Measurements from ENCODE around the gene PHACTR1. TPM values are rescaled to one million over a fixed set of nuclear protein-coding genes. Genes with fewer than 3 reads are reported as not detected.

Gene PHACTR1
- total and polyA plus RNA-seq, 4 experiments from 2014 or later: 0.03 to 0.44 (median 0.42) TPM

- Mint-ChIP-seq H3K27me3 (peaks cover 18 to 26% of the 10 kb centered on the region in 2 donors), H3K4me1 (no peaks in the 10 kb centered on the region), H3K36me3 (no peaks in the 10 kb centered on the region), H3K9me3 (peaks cover 0 to 2% (median 0%) of the 10 kb centered on the region in 8 donors), H3K27ac (no peak overlapping the region), H3K4me3 (no peak overlapping the region)
- Histone ChIP-seq H3K27me3 (ENCODE audit: insufficient read depth, low read length) (peaks cover 5% of the 10 kb centered on the region), H3K27ac (ENCODE audit: low read depth, low read length) (no peak overlapping the region), H3K4me3 (ENCODE audit: low read length in 2 of 2) (no peak overlapping the region), H3K4me1 (ENCODE audit: insufficient read depth, low read length) (no peaks in the 10 kb centered on the region), H3K9me3 (ENCODE audit: control insufficient read depth in 1 of 2, low read length in 2 of 2) (no peaks in the 10 kb centered on the region), H3K36me3 (ENCODE audit: insufficient read depth, low read length) (no peaks in the 10 kb centered on the region)
- ChIA-PET POLR2A (ENCODE audit: partially characterized antibody) (no interaction called here), CTCF (ENCODE audit: partially characterized antibody) (interaction anchor here (1.4 kb wide), 1 partner anchor 12 kb away, joined by 4 read pairs; no protein-coding TSS in a partner anchor)
- intact Hi-C loops (cut with micrococcal nuclease): no loop called here
- no peak for DNase-seq
Measured at GRCh38 chr6:12899046-12899833, 182.7 kb downstream of the PHACTR1 start.

DNA sequence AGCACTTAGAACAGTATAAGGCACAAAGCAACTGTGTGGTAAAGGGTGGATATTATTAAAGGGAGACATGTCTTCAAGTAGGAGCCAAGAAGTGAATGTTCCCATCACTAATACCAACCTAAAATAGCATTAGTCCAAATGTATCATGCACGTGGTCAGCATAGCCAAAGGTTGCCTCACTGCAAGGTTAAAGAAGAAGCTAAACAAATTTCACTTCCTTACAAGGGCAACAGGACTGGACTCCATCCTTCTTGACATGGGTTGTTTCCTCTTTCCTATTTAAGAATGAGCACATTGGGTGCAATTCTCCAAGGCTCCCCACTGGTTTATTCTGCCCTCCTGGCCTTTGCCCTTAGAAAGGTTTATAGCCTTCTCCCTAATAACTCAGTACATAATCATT, 186.7 kb downstream of the PHACTR1 start:
- H3K4me1 Mint-ChIP-seq: no peaks in the 10 kb centered on the region
- H3K36me3 ChIP-seq (ENCODE audit: insufficient read depth, low read length): no peaks in the 10 kb centered on the region
- intact Hi-C loops (cut with micrococcal nuclease): no loop called here
- H3K27me3 ChIP-seq (ENCODE audit: insufficient read depth, low read length): no peaks in the 10 kb centered on the region
- no peak overlapping the region for H3K27ac ChIP-seq (ENCODE audit: low read depth, low read length)
- H3K4me3 Mint-ChIP-seq: no peak overlapping the region
- ChIA-PET POLR2A (ENCODE audit: partially characterized antibody) (no interaction called here), CTCF (ENCODE audit: partially characterized antibody) (interaction anchor here (0.9 to 1.5 kb wide), 2 partner anchors 10 to 436 kb away, joined by 3 read pairs; no protein-coding TSS in a partner anchor)
- no peak overlapping the region for H3K4me3 ChIP-seq (ENCODE audit: low read length in 2 of 2)
- H3K36me3 Mint-ChIP-seq: no peaks in the 10 kb centered on the region
- no peak overlapping the region for H3K27ac Mint-ChIP-seq
- no peaks in the 10 kb centered on the region for H3K9me3 ChIP-seq (ENCODE audit: control insufficient read depth in 1 of 2, low read length in 2 of 2)
- DNase-seq: no peak
- peaks cover 16 to 26% of the 10 kb centered on the region in 2 donors for H3K27me3 Mint-ChIP-seq
- peaks cover 0 to 3% (median 0%) of the 10 kb centered on the region in 8 donors for H3K9me3 Mint-ChIP-seq
- no peaks in the 10 kb centered on the region for H3K4me1 ChIP-seq (ENCODE audit: insufficient read depth, low read length)

DNA sequence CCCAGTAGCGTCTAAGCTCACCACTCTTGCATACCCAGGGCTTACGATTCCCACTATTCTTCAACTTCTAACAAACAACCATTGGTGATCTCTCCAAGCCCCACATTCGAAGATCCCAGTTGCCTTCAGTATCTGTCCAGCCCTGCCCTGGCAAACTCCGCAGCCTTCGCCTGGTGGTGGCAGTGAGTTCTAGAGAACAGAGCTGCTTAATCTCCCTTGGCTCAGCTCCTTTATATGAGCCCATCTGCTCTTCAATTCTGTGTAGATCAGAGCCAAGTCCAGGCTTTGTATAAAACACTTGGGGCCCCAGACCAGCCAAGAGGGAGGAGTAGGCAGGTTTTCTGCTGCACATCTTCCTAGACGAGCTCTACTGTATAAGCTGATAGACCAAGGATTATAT, 193.3 kb downstream of the PHACTR1 start:
- Mint-ChIP-seq H3K27me3 (peaks cover 7 to 8% of the 10 kb centered on the region in 2 donors), H3K9me3 (peaks cover 0 to 1% (median 0%) of the 10 kb centered on the region in 8 donors), H3K4me3 (no peak overlapping the region), H3K4me1 (no peaks in the 10 kb centered on the region), H3K27ac (no peak overlapping the region), H3K36me3 (no peaks in the 10 kb centered on the region)
- H3K27me3 ChIP-seq (ENCODE audit: insufficient read depth, low read length): no peaks in the 10 kb centered on the region
- no peaks in the 10 kb centered on the region for H3K9me3 ChIP-seq (ENCODE audit: control insufficient read depth in 1 of 2, low read length in 2 of 2)
- no peak overlapping the region for H3K27ac ChIP-seq (ENCODE audit: low read depth, low read length)
- no peak overlapping the region for H3K4me3 ChIP-seq (ENCODE audit: low read length in 2 of 2)
- H3K36me3 ChIP-seq (ENCODE audit: insufficient read depth, low read length): no peaks in the 10 kb centered on the region
- ChIA-PET POLR2A (ENCODE audit: partially characterized antibody) (no interaction called here), CTCF (ENCODE audit: partially characterized antibody) (interaction anchor here (2.4 kb wide), 1 partner anchor 421 kb away, joined by 10 read pairs; no protein-coding TSS in a partner anchor)
- no peak for DNase-seq
- intact Hi-C loops (cut with micrococcal nuclease): no loop called here
- H3K4me1 ChIP-seq (ENCODE audit: insufficient read depth, low read length): no peaks in the 10 kb centered on the region

DNA sequence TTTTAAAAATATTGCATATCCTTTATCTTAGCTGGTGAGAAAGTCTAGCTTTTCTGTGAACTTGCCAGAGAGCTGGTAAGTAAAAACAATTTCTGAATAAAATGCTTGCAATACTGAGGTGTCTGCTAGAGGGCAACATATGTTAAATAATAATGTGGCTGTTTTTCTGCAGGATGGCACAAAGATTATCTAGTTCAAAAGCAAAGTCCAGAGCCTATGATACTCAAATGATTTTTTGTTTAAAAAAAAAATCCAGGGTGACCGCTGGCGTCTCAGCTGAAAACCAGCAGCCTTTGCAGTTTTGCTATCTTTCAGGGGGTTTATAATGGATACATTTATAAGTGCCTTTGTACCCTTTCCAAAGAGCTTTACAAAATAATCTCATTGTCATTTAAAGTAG, 194.9 kb downstream of the PHACTR1 start:
- H3K27ac ChIP-seq (ENCODE audit: low read depth, low read length): no peak overlapping the region
- Mint-ChIP-seq H3K36me3 (no peaks in the 10 kb centered on the region), H3K9me3 (no peaks in the 10 kb centered on the region), H3K27ac (no peak overlapping the region), H3K27me3 (peaks cover 4 to 6% of the 10 kb centered on the region in 2 donors), H3K4me1 (no peaks in the 10 kb centered on the region), H3K4me3 (no peak overlapping the region)
- ChIA-PET POLR2A (ENCODE audit: partially characterized antibody) (no interaction called here), CTCF (ENCODE audit: partially characterized antibody) (interaction anchor here (0.9 to 2.4 kb wide), 4 partner anchors 11 to 423 kb away, joined by 3 to 10 read pairs (median 4); no protein-coding TSS in a partner anchor)
- DNase-seq: no peak
- no peaks in the 10 kb centered on the region for H3K27me3 ChIP-seq (ENCODE audit: insufficient read depth, low read length)
- intact Hi-C loops (cut with micrococcal nuclease): no loop called here
- H3K36me3 ChIP-seq (ENCODE audit: insufficient read depth, low read length): no peaks in the 10 kb centered on the region
- H3K9me3 ChIP-seq (ENCODE audit: control insufficient read depth in 1 of 2, low read length in 2 of 2): no peaks in the 10 kb centered on the region
- no peak overlapping the region for H3K4me3 ChIP-seq (ENCODE audit: low read length in 2 of 2)
- H3K4me1 ChIP-seq (ENCODE audit: insufficient read depth, low read length): no peaks in the 10 kb centered on the region

DNA sequence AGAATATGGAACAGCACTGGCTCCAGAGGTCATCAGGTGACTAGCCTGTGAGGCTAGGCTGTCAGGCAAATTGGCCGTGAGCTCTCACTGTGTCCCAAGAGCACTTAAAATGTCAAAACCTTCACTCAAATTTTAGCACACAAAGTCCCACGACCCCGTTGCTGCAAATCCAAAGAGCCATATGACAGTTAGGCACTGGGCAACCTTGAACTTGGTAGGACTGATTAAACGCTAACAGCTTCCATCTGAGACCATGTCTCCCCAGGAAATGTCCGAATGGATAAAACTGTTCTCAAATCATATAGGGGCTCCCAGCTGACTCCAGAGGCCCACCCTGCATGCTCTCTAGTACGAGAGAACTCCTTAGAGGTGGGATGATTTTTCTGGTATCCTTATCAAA, 196.6 kb downstream of the PHACTR1 start:
- peaks cover 3 to 6% of the 10 kb centered on the region in 2 donors for H3K27me3 Mint-ChIP-seq
- no peak for DNase-seq
- H3K4me1 Mint-ChIP-seq: no peaks in the 10 kb centered on the region
- Histone ChIP-seq H3K4me3 (ENCODE audit: low read length in 2 of 2) (no peak overlapping the region), H3K36me3 (ENCODE audit: insufficient read depth, low read length) (no peaks in the 10 kb centered on the region), H3K27ac (ENCODE audit: low read depth, low read length) (no peak overlapping the region), H3K4me1 (ENCODE audit: insufficient read depth, low read length) (no peaks in the 10 kb centered on the region), H3K9me3 (ENCODE audit: control insufficient read depth in 1 of 2, low read length in 2 of 2) (no peaks in the 10 kb centered on the region), H3K27me3 (ENCODE audit: insufficient read depth, low read length) (no peaks in the 10 kb centered on the region)
- no peak overlapping the region for H3K4me3 Mint-ChIP-seq
- H3K9me3 Mint-ChIP-seq: no peaks in the 10 kb centered on the region
- no peaks in the 10 kb centered on the region for H3K36me3 Mint-ChIP-seq
- intact Hi-C loops (cut with micrococcal nuclease): no loop called here
- no peak overlapping the region for H3K27ac Mint-ChIP-seq
- CTCF ChIA-PET (ENCODE audit: partially characterized antibody): no interaction called here
- POLR2A ChIA-PET (ENCODE audit: partially characterized antibody): no interaction called here

DNA sequence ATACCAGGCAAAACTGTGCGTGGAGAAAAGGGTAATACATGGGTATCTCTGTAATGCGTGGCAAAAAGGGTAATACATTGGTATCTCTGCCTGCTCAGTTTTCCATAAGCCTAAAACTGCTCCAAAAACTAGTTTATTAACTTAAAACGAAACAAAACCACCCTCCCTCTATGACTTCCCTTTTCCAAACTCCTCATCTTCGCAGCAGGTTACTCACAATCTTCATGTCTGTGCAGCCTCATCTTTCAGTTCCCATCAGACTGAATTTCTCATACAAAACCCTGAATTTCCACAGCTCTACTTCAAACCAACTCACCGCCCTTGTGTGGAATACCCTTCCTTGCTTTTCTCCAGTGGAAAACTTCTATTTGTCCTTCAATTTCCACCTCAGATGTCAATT, 199.4 kb downstream of the PHACTR1 start:
- H3K27me3 ChIP-seq (ENCODE audit: insufficient read depth, low read length): no peaks in the 10 kb centered on the region
- no peak for DNase-seq
- H3K9me3 ChIP-seq (ENCODE audit: control insufficient read depth in 1 of 2, low read length in 2 of 2): no peaks in the 10 kb centered on the region
- Mint-ChIP-seq H3K4me3 (no peak overlapping the region), H3K9me3 (no peaks in the 10 kb centered on the region), H3K4me1 (no peaks in the 10 kb centered on the region), H3K27me3 (peaks cover 3 to 11% of the 10 kb centered on the region in 2 donors), H3K27ac (no peak overlapping the region), H3K36me3 (no peaks in the 10 kb centered on the region)
- no peaks in the 10 kb centered on the region for H3K4me1 ChIP-seq (ENCODE audit: insufficient read depth, low read length)
- CTCF ChIA-PET (ENCODE audit: partially characterized antibody): interaction anchor here (1.2 kb wide), 1 partner anchor 9 kb away, joined by 3 read pairs; no protein-coding TSS in a partner anchor
- intact Hi-C loops (cut with micrococcal nuclease): no loop called here
- H3K27ac ChIP-seq (ENCODE audit: low read depth, low read length): no peak overlapping the region
- H3K4me3 ChIP-seq (ENCODE audit: low read length in 2 of 2): no peak overlapping the region
- H3K36me3 ChIP-seq (ENCODE audit: insufficient read depth, low read length): no peaks in the 10 kb centered on the region
- POLR2A ChIA-PET (ENCODE audit: partially characterized antibody): no interaction called here

- Histone ChIP-seq H3K27ac (ENCODE audit: low read depth, low read length) (no peak overlapping the region), H3K4me1 (ENCODE audit: insufficient read depth, low read length) (no peaks in the 10 kb centered on the region), H3K27me3 (ENCODE audit: insufficient read depth, low read length) (no peaks in the 10 kb centered on the region), H3K36me3 (ENCODE audit: insufficient read depth, low read length) (no peaks in the 10 kb centered on the region), H3K4me3 (ENCODE audit: low read length in 2 of 2) (no peak overlapping the region), H3K9me3 (ENCODE audit: control insufficient read depth in 1 of 2, low read length in 2 of 2) (no peaks in the 10 kb centered on the region)
- intact Hi-C loops (cut with micrococcal nuclease): no loop called here
- ChIA-PET CTCF (ENCODE audit: partially characterized antibody) (interaction anchor here (1.2 kb wide), 1 partner anchor 9 kb away, joined by 3 read pairs; no protein-coding TSS in a partner anchor), POLR2A (ENCODE audit: partially characterized antibody) (no interaction called here)
- Mint-ChIP-seq H3K27ac (no peak overlapping the region), H3K36me3 (no peaks in the 10 kb centered on the region), H3K4me1 (no peaks in the 10 kb centered on the region), H3K27me3 (peaks cover 3 to 14% of the 10 kb centered on the region in 2 donors), H3K4me3 (no peak overlapping the region), H3K9me3 (no peaks in the 10 kb centered on the region)
- DNase-seq: no peak
Measured at GRCh38 chr6:12916420-12917136, 200.0 kb downstream of the PHACTR1 start.

Data from CD4-positive, alpha-beta memory T cell (primary cell).